NCI-H2196 (cell line): ENCODE data around the gene DNAH14.

Source experiments
- DNase-seq: peaks from one replicate; lab custom pipeline; 2025; ENCODE audit not compliant: unreplicated experiment; lab: John Stamatoyannopoulos, UW

DNAH14 gene

DNA sequence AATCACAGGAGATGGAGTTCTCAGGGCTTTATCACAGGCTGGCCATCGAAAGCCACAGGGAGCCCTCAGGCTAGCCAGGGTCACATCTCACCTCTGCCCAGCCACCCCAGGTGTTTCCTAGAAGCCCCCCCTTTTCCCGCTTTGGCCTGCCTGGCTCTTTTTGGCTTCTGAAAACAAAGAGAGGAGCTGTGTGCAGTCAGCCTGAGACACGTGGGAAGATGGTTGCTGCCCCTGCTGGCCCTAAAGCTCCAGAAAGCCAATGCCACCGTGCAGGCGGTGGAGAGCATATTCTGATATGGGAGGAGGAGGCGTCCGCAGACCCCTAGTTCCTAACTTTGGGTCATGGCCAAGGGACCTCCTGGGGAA lies 517.1 kb downstream of the DNAH14 start:
- DNase-seq: no peak

GRCh38 chr1:225446981-225447615 lies 517.6 kb downstream of the DNAH14 start:
- DNase-seq: no peak

DNA sequence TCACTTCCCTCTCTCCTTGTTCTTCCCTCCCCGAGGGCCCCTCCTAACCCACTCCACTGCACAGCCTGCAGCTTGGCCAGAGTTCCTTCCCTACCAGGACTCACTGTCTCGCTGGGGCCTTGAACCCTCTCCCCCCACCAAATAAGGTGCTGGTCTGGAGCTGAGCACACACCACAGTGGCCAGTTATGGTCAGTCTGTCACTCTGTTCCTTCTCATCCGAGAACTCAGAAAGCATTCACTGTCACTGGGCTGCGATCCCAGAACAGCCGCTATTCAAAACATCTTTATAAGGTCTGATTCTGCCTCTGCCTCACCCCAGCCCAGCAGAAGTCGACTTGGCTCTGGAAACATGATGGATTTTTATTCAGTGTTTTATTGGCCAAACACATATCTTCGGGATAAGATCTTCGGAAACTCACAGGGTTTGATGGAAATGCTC lies 518.2 kb downstream of the DNAH14 start:
- no peak for DNase-seq

DNA sequence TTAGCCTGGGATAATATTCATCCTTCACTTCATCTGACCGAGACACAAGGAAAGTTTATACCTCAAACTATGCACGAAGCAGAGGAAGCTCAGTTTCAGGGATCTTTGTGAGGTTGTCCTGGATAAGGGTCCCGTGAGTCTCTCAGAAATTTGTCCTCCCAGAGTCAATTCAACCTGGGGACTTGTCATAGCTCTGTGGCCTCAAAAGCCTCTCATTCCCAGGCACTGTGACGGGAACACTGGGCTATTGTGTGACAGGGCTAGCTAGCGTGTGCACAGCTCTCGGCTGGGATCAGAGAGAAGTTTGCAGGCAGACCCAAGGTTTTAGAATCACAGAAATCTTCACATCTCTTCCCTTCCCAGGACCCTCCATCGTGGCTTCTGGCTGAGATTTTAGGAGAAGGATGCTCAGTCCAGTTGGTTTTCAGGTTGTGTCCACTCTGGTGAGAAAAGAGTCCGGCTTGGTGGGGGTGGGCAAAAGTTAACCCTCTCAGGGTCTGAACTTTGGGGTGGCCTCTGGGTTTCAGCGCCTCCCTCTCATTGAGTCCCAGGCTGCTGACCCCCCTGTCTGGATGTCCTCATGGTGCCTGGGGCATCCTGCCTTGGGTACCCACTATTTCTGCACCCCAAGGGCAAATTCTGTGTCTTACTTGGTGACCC lies 518.8 kb downstream of the DNAH14 start:
- no peak for DNase-seq
